SK-N-SH (cell line): Measurements from ENCODE around the gene OR10H2. TPM values are rescaled to one million over a fixed set of nuclear protein-coding genes. Genes with fewer than 3 reads are reported as not detected.

Experiments used
- CTCF ChIA-PET: fragments of 300-600, 350-600 bp; formaldehyde crosslinking; extraction: SDS; loops from one replicate; lab custom pipeline; 2021; lab: Yijun Ruan, JAX
- POLR2A ChIA-PET: fragments of 350-600 bp; sonication (Branson Sonifier 250); formaldehyde crosslinking; extraction: SDS; loops from one replicate; lab custom pipeline; 2020; ENCODE audit warnings: antibody characterized with exemption, inconsistent platforms; lab: Yijun Ruan, JAX
- DNase-seq: peaks from one replicate; pipeline ENCODE4 v3.0.0; 2012
- H2AFZ ChIP-seq: fragments of 200-600 bp; sonication (generic); 2 replicates; pipeline ENCODE4 v1.8.1; 2016; ENCODE audit warnings: antibody characterized with exemption, mild to moderate bottlenecking, low read depth
- H3F3A ChIP-seq: fragments of 200-600 bp; sonication (generic); replicated peaks from 2 replicates; pipeline ENCODE3; 2016; ENCODE audit warnings: antibody characterized with exemption, mild to moderate bottlenecking; ENCODE audit not compliant: insufficient read depth
- H3K27ac ChIP-seq, 2 experiments: fragments of 200-500 bp in 1 of 2; fragments of 200-600 bp in 1 of 2; sonication (Bioruptor generic) in 1 of 2; sonication (generic), shearing (Covaris generic) in 1 of 2; 2 replicates each; pipeline versions ENCODE4 v1.5.1 to v1.6.1; 2014 to 2016; ENCODE audit warnings: low read depth in 2 of 2, inconsistent platforms in 1 of 2, low read length in 1 of 2, mild to moderate bottlenecking in 1 of 2, mixed read lengths in 1 of 2
- H3K27me3 ChIP-seq: fragments of 200-600 bp; sonication (generic), shearing (Covaris generic); 2 replicates; pipeline ENCODE4 v1.6.1; 2016; ENCODE audit warnings: mixed run types; ENCODE audit not compliant: insufficient read depth
- H3K36me3 ChIP-seq, 2 experiments: fragments of 200-500 bp in 1 of 2; fragments of 200-600 bp in 1 of 2; sonication (Bioruptor generic) in 1 of 2; sonication (generic) in 1 of 2; replicated peaks in 1 of 2; 2 replicates each; pipeline versions ENCODE3 to v1.5.1; 2014 to 2016; ENCODE audit warnings: low read length in 1 of 2, mild to moderate bottlenecking in 1 of 2; ENCODE audit not compliant: insufficient read depth in 2 of 2, control insufficient read depth in 1 of 2
- H3K4me1 ChIP-seq, 2 experiments: fragments of 200-500 bp in 1 of 2; fragments of 200-600 bp in 1 of 2; sonication (Bioruptor generic) in 1 of 2; sonication (generic), shearing (Covaris generic) in 1 of 2; 2 replicates each; pipeline versions ENCODE4 v1.5.1 to v1.6.1; 2014 to 2016; ENCODE audit warnings: low read depth in 1 of 2, low read length in 1 of 2, mixed run types in 1 of 2; ENCODE audit not compliant: insufficient read depth in 2 of 2, control insufficient read depth in 1 of 2
- H3K4me2 ChIP-seq: fragments of 200-600 bp; sonication (generic), shearing (Covaris generic); 2 replicates; pipeline ENCODE4 v1.6.1; 2017; ENCODE audit warnings: mixed run types
- H3K4me3 ChIP-seq, 2 experiments: fragments of 200-500 bp in 1 of 2; fragments of 200-600 bp in 1 of 2; sonication (Bioruptor generic) in 1 of 2; sonication (generic), shearing (Covaris generic) in 1 of 2; 2 replicates each; pipeline versions ENCODE4 v1.5.1 to v1.8.1; 2014 to 2016; ENCODE audit warnings: low read depth in 2 of 2, inconsistent platforms in 1 of 2, low read length in 1 of 2, mild to moderate bottlenecking in 1 of 2, mixed read lengths in 1 of 2, moderate library complexity in 1 of 2
- H3K79me2 ChIP-seq: fragments of 200-600 bp; sonication (generic); 2 replicates; pipeline ENCODE4 v1.8.1; 2017; ENCODE audit warnings: mild to moderate bottlenecking; ENCODE audit not compliant: insufficient read depth
- H3K9ac ChIP-seq: fragments of 200-600 bp; sonication (generic); 2 replicates; pipeline ENCODE4 v1.6.1; 2017; ENCODE audit warnings: mixed run types
- H3K9me2 ChIP-seq: fragments of 200-600 bp; sonication (generic); 2 replicates; pipeline ENCODE4 v1.6.1; 2017; ENCODE audit warnings: mixed run types
- H3K9me3 ChIP-seq: fragments of 200-600 bp; sonication (generic); 2 replicates; pipeline ENCODE4 v1.6.1; 2017; ENCODE audit warnings: mixed run types, mild to moderate bottlenecking, moderate library complexity
- H4K20me1 ChIP-seq: fragments of 200-600 bp; sonication (generic); 2 replicates; pipeline ENCODE4 v1.6.1; 2017; ENCODE audit warnings: mild to moderate bottlenecking, mixed run types; ENCODE audit not compliant: insufficient read depth
- GABPA ChIP-seq: IDR thresholded peaks from 2 replicates; pipeline ENCODE4 v1.4.0; 2012; ENCODE audit warnings: low read depth, mild to moderate bottlenecking
- REST ChIP-seq: IDR thresholded peaks from 2 replicates; pipeline ENCODE4 v1.6.1; 2012; ENCODE audit warnings: mild to moderate bottlenecking, low read depth, low read length, moderate library complexity
- RFX5 ChIP-seq: IDR thresholded peaks from 2 replicates; pipeline ENCODE4 v1.6.1; 2012; ENCODE audit warnings: mild to moderate bottlenecking, improper control_type of control experiment, low read length
- TEAD4 ChIP-seq: IDR thresholded peaks from 2 replicates; pipeline ENCODE4 v1.4.0; 2012; ENCODE audit warnings: mild to moderate bottlenecking, borderline replicate concordance; ENCODE audit not compliant: insufficient read depth
- WGBS: methylation state at CpG from one replicate; pipeline ENCODE4 v1.1.6; 2017; ENCODE audit warnings: low lambda C conversion rate; 5-methylcytosine and 5-hydroxymethylcytosine counted together
- polyA plus RNA-seq, 3 experiments: library from polyadenylated mRNA; depleted of rRNA; stranded (reverse); fragments of >200 nt; gene quantifications; 2 replicates each; pipeline ENCODE4 v1.2.3, GENCODE V29; 2012
- TF ChIP-seq, protein P1 (sequence below): IDR thresholded peaks from 2 replicates; pipeline ENCODE4; 2012

OR10H2 gene
- polyA plus RNA-seq, 1 of the 3 experiments (the other 2 are of a cell fraction) = not detected

GRCh38 chr19:15684828-15685227 lies 43.0 kb upstream of the OR10H2 start:
- Histone ChIP-seq H3K4me3 (no peak overlapping the region), H4K20me1 (no peaks in the 10 kb centered on the region), H3K36me3 (no peaks in the 10 kb centered on the region), H3K79me2 (no peaks in the 10 kb centered on the region), H3K9me2 (no peaks in the 10 kb centered on the region), H3K4me1 (no peaks in the 10 kb centered on the region), H3F3A (no peaks in the 10 kb centered on the region), H3K4me2 (no peak overlapping the region), H3K9me3 (no peaks in the 10 kb centered on the region), H3K27me3 (no peaks in the 10 kb centered on the region), H2AFZ (no peak overlapping the region), H3K27ac (no peak overlapping the region), H3K9ac (no peak overlapping the region)
- ChIA-PET POLR2A (no interaction called here), CTCF (no interaction called here)
- 10% methylated on average over 5 of the region's 9 CpGs for WGBS
- TF ChIP-seq GABPA = no peak
- TF ChIP-seq REST = peak; percentile 89
- no peak for DNase-seq

GRCh38 chr19:15696654-15697194 lies 31.1 kb upstream of the OR10H2 start:
- no peaks in the 10 kb centered on the region for H3K4me1 ChIP-seq
- no peaks in the 10 kb centered on the region for H3K79me2 ChIP-seq
- H3K27me3 ChIP-seq = no peaks in the 10 kb centered on the region
- no peaks in the 10 kb centered on the region for H4K20me1 ChIP-seq
- peak overlapping the region; percentile 59; the same call in 1 of the 2 replicates for H3K4me2 ChIP-seq
- peak overlapping the region in 1 of 2 experiments; percentile 23; a peak in 2 of 4 replicates for H3K4me3 ChIP-seq
- 7% methylated on average over 10 of the region's 19 CpGs for WGBS
- H2AFZ ChIP-seq = peak overlapping the region; percentile 74; the same call in 1 of the 2 replicates
- ChIA-PET CTCF (no interaction called here), POLR2A (no interaction called here)
- DNase-seq = no peak
- no peak overlapping the region for H3K27ac ChIP-seq
- H3K9me3 ChIP-seq = no peaks in the 10 kb centered on the region
- H3F3A ChIP-seq = no peaks in the 10 kb centered on the region
- H3K9ac ChIP-seq = no peak overlapping the region
- H3K9me2 ChIP-seq = no peaks in the 10 kb centered on the region
- H3K36me3 ChIP-seq = no peaks in the 10 kb centered on the region
- TF ChIP-seq, protein P1, sequence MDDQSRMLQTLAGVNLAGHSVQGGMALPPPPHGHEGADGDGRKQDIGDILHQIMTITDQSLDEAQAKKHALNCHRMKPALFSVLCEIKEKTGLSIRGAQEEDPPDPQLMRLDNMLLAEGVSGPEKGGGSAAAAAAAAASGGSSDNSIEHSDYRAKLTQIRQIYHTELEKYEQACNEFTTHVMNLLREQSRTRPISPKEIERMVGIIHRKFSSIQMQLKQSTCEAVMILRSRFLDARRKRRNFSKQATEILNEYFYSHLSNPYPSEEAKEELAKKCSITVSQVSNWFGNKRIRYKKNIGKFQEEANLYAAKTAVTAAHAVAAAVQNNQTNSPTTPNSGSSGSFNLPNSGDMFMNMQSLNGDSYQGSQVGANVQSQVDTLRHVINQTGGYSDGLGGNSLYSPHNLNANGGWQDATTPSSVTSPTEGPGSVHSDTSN = no peak
- TF ChIP-seq TEAD4 (no peak), RFX5 (no peak), GABPA (peak; percentile 59)
